ENCODE data around the gene MORN4. TPM values are rescaled to one million over a fixed set of nuclear protein-coding genes. Genes with fewer than 3 reads are reported as not detected.

The MORN4 gene
- total and polyA plus RNA-seq, 9 of the 15 experiments (the other 6 are each of a cell fraction or from before 2014, with no cell fraction given), result 8.3 to 23.9 (median 11.7) TPM

DNA sequence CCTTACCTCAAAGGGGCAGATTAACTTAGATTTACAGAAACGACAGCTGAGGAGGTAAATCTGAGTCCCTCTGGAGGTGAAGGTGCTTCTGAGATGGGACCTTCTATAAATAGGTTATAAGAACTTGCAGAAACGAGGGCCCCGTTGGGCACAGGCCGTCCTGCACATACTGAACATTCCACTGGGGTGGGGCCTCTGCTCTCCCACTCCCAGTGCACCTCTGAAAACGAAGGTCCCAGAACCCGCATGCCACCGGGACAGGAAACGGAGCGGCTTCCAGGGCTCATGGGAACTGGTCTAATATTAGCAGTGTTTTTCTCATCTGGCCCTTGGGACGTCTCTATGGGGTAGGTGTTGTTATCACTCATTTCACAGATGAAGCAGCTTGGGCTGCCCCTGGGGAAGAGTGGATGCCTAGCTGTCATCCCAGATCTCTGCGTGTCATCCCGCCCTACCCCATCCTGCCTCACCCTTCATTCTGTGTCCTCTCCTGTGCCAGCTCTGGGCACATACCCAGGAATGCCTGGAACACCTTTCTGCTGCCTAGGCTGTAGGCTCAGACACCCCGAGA, 24.2 kb downstream of the MORN4 start:
- DNase-seq (ENCODE audit: extremely low read depth in 1 of 4, low spot score in 3 of 4), result no peak
- no TSS peak for BruUV-seq (replicated peaks)
- 49% methylated on average over 13 of the region's 13 CpGs for WGBS (ENCODE audit: insufficient coverage, low coverage, missing lambda C conversion rate)
- FAIRE-seq, result no peak
- no peaks in the 10 kb centered on the region for H3K9me3 ChIP-seq (replicated peaks; ENCODE audit: control insufficient read depth, insufficient read depth, low read depth, low read length)
- in situ Hi-C loops (cut with MboI) (no loop called here), intact Hi-C loops (cut with micrococcal nuclease) (no loop called here)
- H3K4me2 ChIP-seq (ENCODE audit: insufficient read depth, low read length), result no peak overlapping the region
- TF ChIP-seq, protein P1, sequence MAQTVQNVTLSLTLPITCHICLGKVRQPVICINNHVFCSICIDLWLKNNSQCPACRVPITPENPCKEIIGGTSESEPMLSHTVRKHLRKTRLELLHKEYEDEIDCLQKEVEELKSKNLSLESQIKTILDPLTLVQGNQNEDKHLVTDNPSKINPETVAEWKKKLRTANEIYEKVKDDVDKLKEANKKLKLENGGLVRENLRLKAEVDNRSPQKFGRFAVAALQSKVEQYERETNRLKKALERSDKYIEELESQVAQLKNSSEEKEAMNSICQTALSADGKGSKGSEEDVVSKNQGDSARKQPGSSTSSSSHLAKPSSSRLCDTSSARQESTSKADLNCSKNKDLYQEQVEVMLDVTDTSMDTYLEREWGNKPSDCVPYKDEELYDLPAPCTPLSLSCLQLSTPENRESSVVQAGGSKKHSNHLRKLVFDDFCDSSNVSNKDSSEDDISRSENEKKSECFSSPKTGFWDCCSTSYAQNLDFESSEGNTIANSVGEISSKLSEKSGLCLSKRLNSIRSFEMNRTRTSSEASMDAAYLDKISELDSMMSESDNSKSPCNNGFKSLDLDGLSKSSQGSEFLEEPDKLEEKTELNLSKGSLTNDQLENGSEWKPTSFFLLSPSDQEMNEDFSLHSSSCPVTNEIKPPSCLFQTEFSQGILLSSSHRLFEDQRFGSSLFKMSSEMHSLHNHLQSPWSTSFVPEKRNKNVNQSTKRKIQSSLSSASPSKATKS (CRISPR knock-in tag; IDR thresholded peaks at IDR 0.05), result no peak
- TF ChIP-seq, protein P2, sequence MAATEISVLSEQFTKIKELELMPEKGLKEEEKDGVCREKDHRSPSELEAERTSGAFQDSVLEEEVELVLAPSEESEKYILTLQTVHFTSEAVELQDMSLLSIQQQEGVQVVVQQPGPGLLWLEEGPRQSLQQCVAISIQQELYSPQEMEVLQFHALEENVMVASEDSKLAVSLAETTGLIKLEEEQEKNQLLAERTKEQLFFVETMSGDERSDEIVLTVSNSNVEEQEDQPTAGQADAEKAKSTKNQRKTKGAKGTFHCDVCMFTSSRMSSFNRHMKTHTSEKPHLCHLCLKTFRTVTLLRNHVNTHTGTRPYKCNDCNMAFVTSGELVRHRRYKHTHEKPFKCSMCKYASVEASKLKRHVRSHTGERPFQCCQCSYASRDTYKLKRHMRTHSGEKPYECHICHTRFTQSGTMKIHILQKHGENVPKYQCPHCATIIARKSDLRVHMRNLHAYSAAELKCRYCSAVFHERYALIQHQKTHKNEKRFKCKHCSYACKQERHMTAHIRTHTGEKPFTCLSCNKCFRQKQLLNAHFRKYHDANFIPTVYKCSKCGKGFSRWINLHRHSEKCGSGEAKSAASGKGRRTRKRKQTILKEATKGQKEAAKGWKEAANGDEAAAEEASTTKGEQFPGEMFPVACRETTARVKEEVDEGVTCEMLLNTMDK (IDR thresholded peaks at IDR 0.05; ENCODE audit: borderline replicate concordance, insufficient read depth, low read depth, low read length, poor library complexity, severe bottlenecking), result no peak
- TF ChIP-seq, protein P3, sequence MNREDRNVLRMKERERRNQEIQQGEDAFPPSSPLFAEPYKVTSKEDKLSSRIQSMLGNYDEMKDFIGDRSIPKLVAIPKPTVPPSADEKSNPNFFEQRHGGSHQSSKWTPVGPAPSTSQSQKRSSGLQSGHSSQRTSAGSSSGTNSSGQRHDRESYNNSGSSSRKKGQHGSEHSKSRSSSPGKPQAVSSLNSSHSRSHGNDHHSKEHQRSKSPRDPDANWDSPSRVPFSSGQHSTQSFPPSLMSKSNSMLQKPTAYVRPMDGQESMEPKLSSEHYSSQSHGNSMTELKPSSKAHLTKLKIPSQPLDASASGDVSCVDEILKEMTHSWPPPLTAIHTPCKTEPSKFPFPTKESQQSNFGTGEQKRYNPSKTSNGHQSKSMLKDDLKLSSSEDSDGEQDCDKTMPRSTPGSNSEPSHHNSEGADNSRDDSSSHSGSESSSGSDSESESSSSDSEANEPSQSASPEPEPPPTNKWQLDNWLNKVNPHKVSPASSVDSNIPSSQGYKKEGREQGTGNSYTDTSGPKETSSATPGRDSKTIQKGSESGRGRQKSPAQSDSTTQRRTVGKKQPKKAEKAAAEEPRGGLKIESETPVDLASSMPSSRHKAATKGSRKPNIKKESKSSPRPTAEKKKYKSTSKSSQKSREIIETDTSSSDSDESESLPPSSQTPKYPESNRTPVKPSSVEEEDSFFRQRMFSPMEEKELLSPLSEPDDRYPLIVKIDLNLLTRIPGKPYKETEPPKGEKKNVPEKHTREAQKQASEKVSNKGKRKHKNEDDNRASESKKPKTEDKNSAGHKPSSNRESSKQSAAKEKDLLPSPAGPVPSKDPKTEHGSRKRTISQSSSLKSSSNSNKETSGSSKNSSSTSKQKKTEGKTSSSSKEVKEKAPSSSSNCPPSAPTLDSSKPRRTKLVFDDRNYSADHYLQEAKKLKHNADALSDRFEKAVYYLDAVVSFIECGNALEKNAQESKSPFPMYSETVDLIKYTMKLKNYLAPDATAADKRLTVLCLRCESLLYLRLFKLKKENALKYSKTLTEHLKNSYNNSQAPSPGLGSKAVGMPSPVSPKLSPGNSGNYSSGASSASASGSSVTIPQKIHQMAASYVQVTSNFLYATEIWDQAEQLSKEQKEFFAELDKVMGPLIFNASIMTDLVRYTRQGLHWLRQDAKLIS (CRISPR knock-in tag; IDR thresholded peaks at IDR 0.05), result no peak
- TF ChIP-seq NFIX (CRISPR knock-in tag; IDR thresholded peaks at IDR 0.05; ENCODE audit: low read depth) (no peak), ZNF507 (tag; conservative IDR thresholded peaks at IDR 0.05) (no peak), EHMT2 (IDR thresholded peaks at IDR 0.05) (no peak), NFRKB (IDR thresholded peaks at IDR 0.05; ENCODE audit: low read depth) (no peak), GTF2F1 (IDR thresholded peaks at IDR 0.05; ENCODE audit: low read depth, low read length) (no peak), CBFA2T3 (IDR thresholded peaks at IDR 0.05) (no peak), NCOA2 (IDR thresholded peaks at IDR 0.05; ENCODE audit: partially characterized antibody in 2 of 2) (no peak), SMC3 (conservative IDR thresholded peaks at IDR 0.05; ENCODE audit: insufficient read depth, low read depth, low read length) (no peak)
- TF ChIP-seq, protein P4, sequence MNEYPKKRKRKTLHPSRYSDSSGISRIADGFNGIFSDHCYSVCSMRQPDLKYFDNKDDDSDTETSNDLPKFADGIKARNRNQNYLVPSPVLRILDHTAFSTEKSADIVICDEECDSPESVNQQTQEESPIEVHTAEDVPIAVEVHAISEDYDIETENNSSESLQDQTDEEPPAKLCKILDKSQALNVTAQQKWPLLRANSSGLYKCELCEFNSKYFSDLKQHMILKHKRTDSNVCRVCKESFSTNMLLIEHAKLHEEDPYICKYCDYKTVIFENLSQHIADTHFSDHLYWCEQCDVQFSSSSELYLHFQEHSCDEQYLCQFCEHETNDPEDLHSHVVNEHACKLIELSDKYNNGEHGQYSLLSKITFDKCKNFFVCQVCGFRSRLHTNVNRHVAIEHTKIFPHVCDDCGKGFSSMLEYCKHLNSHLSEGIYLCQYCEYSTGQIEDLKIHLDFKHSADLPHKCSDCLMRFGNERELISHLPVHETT (CRISPR knock-in tag; conservative IDR thresholded peaks at IDR 0.05 in 1 of 2, IDR thresholded peaks at IDR 0.05 in 1 of 2), result no peak
- H3K27me3 ChIP-seq (ENCODE audit: control insufficient read depth in 2 of 2, insufficient read depth in 2 of 2, low read length in 2 of 2), result no peaks in the 10 kb centered on the region
- ATAC-seq, result no peak
- no peaks in the 10 kb centered on the region for H3K36me3 ChIP-seq (ENCODE audit: control insufficient read depth, insufficient read depth, low read length)
- no peak overlapping the region for H3K9ac ChIP-seq (ENCODE audit: insufficient read depth in 1 of 2, low read depth in 2 of 2, low read length in 2 of 2)
- no peak overlapping the region for H2AFZ ChIP-seq (ENCODE audit: low read depth, low read length)
- no peaks in the 10 kb centered on the region for H4K20me1 ChIP-seq (replicated peaks; ENCODE audit: control insufficient read depth, insufficient read depth, low read length)
- no peak overlapping the region for H3K4me3 ChIP-seq
- CTCF ChIA-PET (ENCODE audit: low intra/inter-chr PET ratio), result no interaction called here
- POLR2A ChIA-PET, result interaction anchor here (0.6 to 1.3 kb wide), 5 partner anchors 10 to 161 kb away, joined by 3 to 6 read pairs (median 4); no protein-coding TSS in a partner anchor
- H3K4me1 ChIP-seq (replicated peaks in 1 of 2; ENCODE audit: control insufficient read depth in 2 of 2, insufficient read depth in 2 of 2, low read length in 2 of 2), result peaks cover 0 to 5% of the 10 kb centered on the region in 2 experiments; a peak in 2 of 5 replicates
- no peaks in the 10 kb centered on the region for H3K79me2 ChIP-seq (ENCODE audit: control insufficient read depth, insufficient read depth, low read length)
- no peak overlapping the region for H3K27ac ChIP-seq (ENCODE audit: extremely low read depth, low read depth, low read length)
- H3K9me1 ChIP-seq (ENCODE audit: control insufficient read depth, insufficient read depth, low read length), result no peaks in the 10 kb centered on the region
